Limb (tissue), 2 donors: ENCODE measurements around the gene LY6G5B.
"Not testable (repeated sequence)": the region's sequence is repeated elsewhere in the genome, so short reads cannot be mapped to it uniquely, and the experiment has no call there.

Source experiments
- DNase-seq, 2 donors: peaks; one replicate each; pipeline ENCODE4 v3.0.0-alpha.2; 2016; ENCODE audit errors: extremely low spot score in 2 of 2

The LY6G5B gene

GRCh38 chr6:31690231-31691077, 20.7 kb downstream of the LY6G5B start:
- no peak for DNase-seq

- DNase-seq = no peak
Observed at GRCh38 chr6:31691078-31691463, 21.3 kb downstream of the LY6G5B start.

- DNase-seq = no peak
Observed at GRCh38 chr6:31691564-31692108, 21.9 kb downstream of the LY6G5B start.

GRCh38 chr6:31692353-31692752, 22.6 kb downstream of the LY6G5B start:
- no peak for DNase-seq

- no peak for DNase-seq
Observed at GRCh38 chr6:31692886-31693285, 23.1 kb downstream of the LY6G5B start.

GRCh38 chr6:31693535-31693934, 23.8 kb downstream of the LY6G5B start:
- DNase-seq = no peak

- no peak for DNase-seq
Observed at GRCh38 chr6:31697555-31697954, 27.8 kb downstream of the LY6G5B start.

- no peak for DNase-seq
Observed at GRCh38 chr6:31700740-31701401, 31.1 kb downstream of the LY6G5B start.

GRCh38 chr6:31701666-31702404, 32.1 kb downstream of the LY6G5B start:
- no peak for DNase-seq

- no peak for DNase-seq
Observed at GRCh38 chr6:31702405-31702818, 32.6 kb downstream of the LY6G5B start.

GRCh38 chr6:31702819-31703716, 33.3 kb downstream of the LY6G5B start, which contains the start of gene ABHD16A:
ABHD16A (minus strand) TSS chr6:31703324; CDS start chr6:31703281, 43 bp downstream.
- DNase-seq = peak; percentile 99

- no peak for DNase-seq
Observed at GRCh38 chr6:31705931-31706330, 36.2 kb downstream of the LY6G5B start.

GRCh38 chr6:31706599-31706998, 36.8 kb downstream of the LY6G5B start, which contains the start of gene LY6G6F:
LY6G6F (plus strand) TSS chr6:31706866; CDS start chr6:31706907, 41 bp downstream.
- DNase-seq = no peak

GRCh38 chr6:31707701-31708100, 37.9 kb downstream of the LY6G5B start:
- no peak for DNase-seq

GRCh38 chr6:31708224-31708623, 38.4 kb downstream of the LY6G5B start:
- DNase-seq = no peak

- DNase-seq = not testable (repeated sequence)
Observed at GRCh38 chr6:31709157-31709556, 39.4 kb downstream of the LY6G5B start.

- no peak for DNase-seq
Observed at GRCh38 chr6:31710523-31711219, 40.9 kb downstream of the LY6G5B start.

GRCh38 chr6:31711233-31711632, 41.5 kb downstream of the LY6G5B start:
- DNase-seq = no peak

- no peak for DNase-seq
Observed at GRCh38 chr6:31712296-31712695, 42.5 kb downstream of the LY6G5B start.

GRCh38 chr6:31713465-31713864, 43.7 kb downstream of the LY6G5B start:
- no peak for DNase-seq
